Left forelimb (tissue), 1 donor: ENCODE measurements around the gene SPINK5.

ENCODE experiments used
- DNase-seq: peaks from one replicate; pipeline ENCODE4 v3.0.0-alpha.2; 2018; ENCODE audit warnings: low spot score

Gene SPINK5

GRCh38 chr5:148177207-148177606 lies 113.4 kb downstream of the SPINK5 start:
- no peak for DNase-seq

GRCh38 chr5:148179234-148179824 lies 115.5 kb downstream of the SPINK5 start:
- DNase-seq, result no peak

- DNase-seq, result no peak
These were observed 122.6 kb downstream of the SPINK5 start for GRCh38 chr5:148186248-148187003.
